SK-N-MC (cell line): ENCODE data around the gene CHN1.

ENCODE experiments used
- EZH2 ChIP-seq: fragments of 200-600 bp; sonication (generic); IDR thresholded peaks from one replicate; pipeline ENCODE4 v1.6.1; 2017; ENCODE audit warnings: antibody characterized with exemption
- FOXP2 ChIP-seq: optimal IDR thresholded peaks from 2 replicates; pipeline ENCODE3; 2011; ENCODE audit warnings: mild to moderate bottlenecking, moderate library complexity; ENCODE audit not compliant: insufficient read depth; ENCODE audit errors: extremely low read length, control extremely low read depth
- POLR2AphosphoS5 ChIP-seq: IDR thresholded peaks from 2 replicates; pipeline ENCODE4 v1.6.1; 2012; ENCODE audit warnings: mild to moderate bottlenecking, low read depth, low read length, borderline replicate concordance

DNA sequence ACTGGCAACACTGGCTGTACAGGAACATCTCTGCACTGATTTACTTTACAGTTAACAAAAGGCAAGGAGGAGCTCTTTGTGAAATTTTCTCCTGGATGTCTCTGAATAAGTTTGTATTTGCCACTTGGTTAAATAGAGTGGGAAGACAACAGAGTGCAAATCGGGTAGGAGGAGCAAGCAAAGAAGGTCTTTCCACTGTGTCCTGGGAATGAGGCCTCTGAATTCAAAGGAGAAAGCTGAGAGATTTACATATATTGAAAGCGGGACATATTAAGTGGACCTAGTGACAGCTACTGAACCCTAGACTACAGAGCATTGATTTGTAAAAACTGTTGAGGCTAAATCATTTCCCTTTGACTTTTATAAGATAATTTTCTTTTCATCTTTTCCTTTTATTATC lies 123.5 kb downstream of the CHN1 start:
- no peak for TF ChIP-seq FOXP2
- TF ChIP-seq EZH2: no peak
- TF ChIP-seq POLR2AphosphoS5: no peak
